Neutrophil (primary cell): ENCODE results near the gene POLR2H.
A peak's percentile ranks its signal among the peaks of the same experiment; 100 is the strongest.

ENCODE experiments used
- H3K27ac ChIP-seq: fragments of 200-600 bp; sonication (generic); 2 replicates; pipeline ENCODE4 v1.5.1; 2016; ENCODE audit warnings: mild to moderate bottlenecking, moderate library complexity
- H3K27me3 ChIP-seq: fragments of 200-600 bp; sonication (generic); 2 replicates; pipeline ENCODE4 v1.6.0; 2016; ENCODE audit warnings: mild to moderate bottlenecking
- H3K36me3 ChIP-seq: fragments of 200-600 bp; sonication (generic); 2 replicates; pipeline ENCODE4 v1.5.1; 2017
- H3K4me1 ChIP-seq, 2 experiments: fragments of 200-600 bp in 1 of 2; sonication (generic) in 1 of 2; 1 replicate in 1 of 2; 2 replicates in 1 of 2; pipeline versions ENCODE4 v1.5.1 to v1.6.1; 2013 to 2016; ENCODE audit warnings: low read depth in 1 of 2, low read length in 1 of 2, mild to moderate bottlenecking in 1 of 2, moderate library complexity in 1 of 2; ENCODE audit not compliant: control insufficient read depth in 1 of 2, insufficient read depth in 1 of 2
- H3K4me3 ChIP-seq, 2 experiments: fragments of 200-600 bp in 1 of 2; sonication (generic) in 1 of 2; 1 replicate in 1 of 2; 2 replicates in 1 of 2; pipeline ENCODE4 v1.5.1; 2013 to 2016; ENCODE audit warnings: low read depth in 1 of 2, low read length in 1 of 2, mild to moderate bottlenecking in 1 of 2, moderate library complexity in 1 of 2
- H3K9me3 ChIP-seq: fragments of 200-600 bp; sonication (generic); 2 replicates; pipeline ENCODE4 v1.5.1; 2016
- CTCF ChIP-seq: fragments of 200-600 bp; sonication (generic); IDR thresholded peaks from 2 replicates; pipeline ENCODE4 v1.5.1; 2016; ENCODE audit warnings: antibody characterized with exemption

The POLR2H gene

GRCh38 chr3:184377374-184377773 lies 15.9 kb downstream of the POLR2H start:
- Histone ChIP-seq H3K9me3 (no peaks in the 10 kb centered on the region), H3K27me3 (peaks cover 97% of the 10 kb centered on the region), H3K36me3 (no peaks in the 10 kb centered on the region), H3K4me3 (no peak overlapping the region), H3K27ac (no peak overlapping the region), H3K4me1 (peaks cover 17% of the 10 kb centered on the region in 2 experiments)
- TF ChIP-seq CTCF: no peak

GRCh38 chr3:184377882-184378445 lies 16.5 kb downstream of the POLR2H start, which contains the start of gene THPO:
Gene THPO, minus strand, starts transcription at chr3:184378207. Its CDS starts 1,948 bp downstream, at chr3:184376259.
- Histone ChIP-seq H3K36me3 (no peaks in the 10 kb centered on the region), H3K4me3 (no peak within 1 kb of the TSS), H3K4me1 (peaks cover 17% of the 10 kb centered on the region in 2 experiments), H3K27ac (no peak within 1 kb of the TSS), H3K9me3 (no peaks in the 10 kb centered on the region), H3K27me3 (peaks cover 100% of the 10 kb centered on the region)
- TF ChIP-seq CTCF: no peak

DNA sequence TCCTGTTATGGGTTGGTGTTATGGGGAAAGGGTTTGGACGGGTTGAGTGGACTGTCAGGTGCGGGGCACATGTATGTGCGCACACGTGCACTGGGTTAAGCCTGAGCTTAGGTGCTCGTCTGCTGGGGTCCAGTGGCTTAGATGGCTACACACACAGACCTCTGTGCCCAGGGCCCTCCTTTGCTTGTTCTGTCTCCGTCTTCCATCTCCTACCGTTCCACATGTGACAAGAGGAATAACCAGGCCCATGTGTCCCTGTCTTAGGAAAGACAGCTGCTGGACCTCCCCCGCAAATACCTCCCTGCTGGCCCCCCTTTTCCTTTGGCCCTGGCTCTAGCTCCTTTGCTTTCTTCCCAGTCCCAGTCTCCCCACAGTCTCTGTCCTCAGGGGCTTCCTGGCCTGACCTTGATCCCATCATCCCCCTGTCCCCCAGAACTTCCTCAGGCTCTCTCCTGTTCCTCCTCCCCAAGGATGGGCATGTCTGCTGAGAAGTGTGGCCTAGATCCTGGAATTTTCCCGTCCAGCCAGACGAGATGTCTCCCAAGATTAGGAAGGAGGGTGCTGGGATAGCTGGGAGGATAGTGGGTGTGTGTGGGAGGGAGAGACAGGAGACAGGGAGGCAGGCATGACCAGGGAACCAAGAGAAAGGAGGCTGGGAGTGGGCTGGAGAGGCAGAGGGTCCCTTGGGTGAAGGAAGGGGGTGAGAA lies 17.3 kb downstream of the POLR2H start:
- no peaks in the 10 kb centered on the region for H3K36me3 ChIP-seq
- TF ChIP-seq CTCF: no peak
- no peak overlapping the region for H3K27ac ChIP-seq
- no peaks in the 10 kb centered on the region for H3K9me3 ChIP-seq
- peaks cover 17% of the 10 kb centered on the region in 2 experiments for H3K4me1 ChIP-seq
- peaks cover 99% of the 10 kb centered on the region for H3K27me3 ChIP-seq
- no peak overlapping the region for H3K4me3 ChIP-seq

DNA sequence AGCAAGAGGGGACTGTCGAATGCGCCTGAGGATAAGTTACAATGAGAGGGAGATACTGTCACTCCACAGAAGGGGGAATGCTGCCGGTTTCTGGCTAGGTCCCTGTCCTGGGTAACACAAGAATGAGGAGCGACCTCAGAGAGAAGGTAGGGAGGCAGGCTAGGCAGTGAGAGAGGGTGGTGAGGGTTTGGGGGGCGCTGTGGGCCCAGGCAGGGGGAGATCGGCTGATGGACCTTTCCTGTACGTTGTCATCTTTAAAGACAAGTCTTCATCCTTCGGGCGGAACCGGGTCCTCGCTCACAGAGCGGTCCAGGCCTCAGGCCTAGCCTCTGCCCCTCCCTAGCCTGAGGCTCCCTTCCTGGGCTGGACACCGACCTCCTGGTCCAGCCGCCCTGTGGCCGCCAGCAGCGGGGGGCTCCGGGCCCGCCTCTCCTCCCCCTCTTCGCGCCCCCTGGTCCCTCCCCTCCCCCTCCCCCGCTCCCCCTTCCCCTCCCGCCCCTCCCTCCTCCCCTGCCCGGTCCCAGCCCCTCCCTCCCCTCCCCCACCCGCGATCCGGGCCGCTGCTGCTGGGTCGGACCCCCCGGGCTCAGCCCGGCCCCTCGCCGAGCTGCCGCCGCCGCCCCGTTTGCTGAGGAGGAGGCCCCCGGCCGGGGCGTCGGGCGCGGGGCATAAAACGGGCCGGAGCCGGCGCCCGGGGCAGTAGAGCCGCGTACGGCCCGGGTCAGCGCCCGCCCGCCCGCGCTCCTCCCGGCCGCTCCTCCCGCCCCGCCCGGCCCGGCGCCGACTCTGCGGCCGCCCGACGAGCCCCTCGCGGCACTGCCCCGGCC lies 18.1 kb downstream of the POLR2H start, which contains the start of gene CHRD:
Gene CHRD (plus strand): TSS at position 697 of the 827 bp plus-strand sequence. CDS start 265 bp downstream, outside the sequence.
- no peaks in the 10 kb centered on the region for H3K36me3 ChIP-seq
- peak within 1 kb of the TSS in 1 of 2 experiments; percentile 18 for H3K4me3 ChIP-seq
- H3K27me3 ChIP-seq: peaks cover 99% of the 10 kb centered on the region
- H3K27ac ChIP-seq: no peak within 1 kb of the TSS
- no peak for TF ChIP-seq CTCF
- H3K9me3 ChIP-seq: no peaks in the 10 kb centered on the region
- peaks cover 17% of the 10 kb centered on the region in 2 experiments for H3K4me1 ChIP-seq

DNA sequence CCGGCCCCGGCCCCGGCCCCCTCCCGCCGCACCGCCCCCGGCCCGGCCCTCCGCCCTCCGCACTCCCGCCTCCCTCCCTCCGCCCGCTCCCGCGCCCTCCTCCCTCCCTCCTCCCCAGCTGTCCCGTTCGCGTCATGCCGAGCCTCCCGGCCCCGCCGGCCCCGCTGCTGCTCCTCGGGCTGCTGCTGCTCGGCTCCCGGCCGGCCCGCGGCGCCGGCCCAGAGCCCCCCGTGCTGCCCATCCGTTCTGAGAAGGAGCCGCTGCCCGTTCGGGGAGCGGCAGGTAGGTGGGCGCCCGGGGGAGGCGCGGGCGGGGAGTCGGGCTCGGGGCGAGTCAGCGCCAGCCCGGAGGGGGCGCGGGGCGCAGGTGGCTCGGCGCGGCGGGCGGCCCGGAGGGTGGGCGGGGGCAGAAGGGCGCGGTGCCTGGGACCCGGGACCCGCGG lies 18.7 kb downstream of the POLR2H start:
- H3K27me3 ChIP-seq: peaks cover 99% of the 10 kb centered on the region
- TF ChIP-seq CTCF: no peak
- H3K9me3 ChIP-seq: no peaks in the 10 kb centered on the region
- H3K4me1 ChIP-seq: peaks cover 17% of the 10 kb centered on the region in 2 experiments
- no peak overlapping the region for H3K4me3 ChIP-seq
- no peaks in the 10 kb centered on the region for H3K36me3 ChIP-seq
- H3K27ac ChIP-seq: no peak overlapping the region
